PC-9 (cell line): Measurements from ENCODE around the gene RBMY1E. TPM values are rescaled to one million over a fixed set of nuclear protein-coding genes. Genes with fewer than 3 reads are reported as not detected.
"Not testable (repeated sequence)": the region's sequence is repeated elsewhere in the genome, so short reads cannot be mapped to it uniquely, and the experiment has no call there.

Experiments used
- Bru-seq: library from RNA; stranded (reverse); fragments of 400-500 nt; gene quantifications from one replicate; lab custom pipeline; 2021; lab: Mats Ljungman, UMichigan
- BruChase-seq, 2 experiments: library from RNA; stranded (reverse); fragments of 400-500 nt; gene quantifications; one replicate each; lab custom pipeline; 2021; lab: Mats Ljungman, UMichigan
- BruUV-seq: library from RNA; stranded (reverse); fragments of 400-500 nt; replicated peaks from 2 replicates; lab custom pipeline; 2021; lab: Mats Ljungman, UMichigan
- CTCF ChIA-PET: fragments of 300-600 bp; sonication (Branson Sonifier 250); formaldehyde crosslinking; loops from one replicate; lab custom pipeline; 2022; ENCODE audit warnings: antibody characterized with exemption; lab: Charles Lee
- POLR2A ChIA-PET: fragments of 300-600 bp; sonication (Branson Sonifier 250); formaldehyde crosslinking; loops from one replicate; lab custom pipeline; 2022; ENCODE audit warnings: antibody characterized with exemption; ENCODE audit not compliant: unreplicated experiment; lab: Charles Lee
- DNase-seq, 2 experiments: peaks; one replicate each; pipeline versions ENCODE4 v3.0.0 to v3.0.0-alpha.2; 2015 to 2022; ENCODE audit warnings: mixed read lengths in 1 of 2
- H2AFZ ChIP-seq: fragments of 200-600 bp; sonication (generic); 2 replicates; pipeline ENCODE4 v1.8.1; 2017; ENCODE audit warnings: antibody characterized with exemption
- H3F3A ChIP-seq: fragments of 200-600 bp; sonication (generic); 2 replicates; pipeline ENCODE4 v1.8.1; 2017; ENCODE audit warnings: antibody characterized with exemption, mild to moderate bottlenecking, low read depth; ENCODE audit not compliant: insufficient read depth
- H3K27ac ChIP-seq: fragments of 200-600 bp; sonication (generic); 2 replicates; pipeline ENCODE4 v1.6.1; 2016; ENCODE audit warnings: mixed run types
- H3K27me3 ChIP-seq: fragments of 200-600 bp; sonication (generic); 2 replicates; pipeline ENCODE4 v1.6.1; 2016; ENCODE audit warnings: low read depth, mixed run types; ENCODE audit not compliant: insufficient read depth
- H3K36me3 ChIP-seq: fragments of 200-600 bp; sonication (generic); 2 replicates; pipeline ENCODE4 v1.6.1; 2016; ENCODE audit warnings: low read depth, mixed run types
- H3K4me1 ChIP-seq: fragments of 200-600 bp; sonication (generic); replicated peaks from 2 replicates; pipeline ENCODE4 v1.6.1; 2016; ENCODE audit warnings: mixed run types; ENCODE audit not compliant: insufficient read depth
- H3K4me2 ChIP-seq: fragments of 200-600 bp; sonication (generic); 2 replicates; pipeline ENCODE4 v1.6.1; 2017; ENCODE audit warnings: mixed run types
- H3K4me3 ChIP-seq: fragments of 200-600 bp; sonication (generic); 2 replicates; pipeline ENCODE4 v1.6.1; 2016; ENCODE audit warnings: mixed run types
- H3K79me2 ChIP-seq: fragments of 200-600 bp; sonication (generic); 2 replicates; pipeline ENCODE4 v1.6.1; 2017; ENCODE audit warnings: low read depth, mixed run types
- H3K9me2 ChIP-seq: fragments of 200-600 bp; sonication (generic); 2 replicates; pipeline ENCODE4 v1.8.1; 2017; ENCODE audit warnings: mild to moderate bottlenecking; ENCODE audit not compliant: insufficient read depth
- H3K9me3 ChIP-seq: fragments of 200-600 bp; sonication (generic); 2 replicates; pipeline ENCODE4 v1.8.1; 2016; ENCODE audit warnings: low read depth; ENCODE audit not compliant: insufficient read depth
- H4K20me1 ChIP-seq: fragments of 200-600 bp; sonication (generic); 2 replicates; pipeline ENCODE4 v1.8.1; 2017; ENCODE audit not compliant: insufficient read depth
- intact Hi-C: fragments of 100-400 bp; cut with micrococcal nuclease; formaldehyde crosslinking; loops from one replicate; pipeline ENCODE4 v1.10.0; 2022; ENCODE audit not compliant: unreplicated experiment
- long read RNA-seq: library from polyadenylated mRNA; stranded (forward); transcript quantifications from one replicate; pipeline ENCODE4 v2.0.0, GENCODE V29; 2022
- total RNA-seq: library from RNA; stranded (reverse); gene quantifications from 2 replicates; pipeline ENCODE4 v1.2.3, GENCODE V29; 2021

Gene RBMY1E
- total RNA-seq = not detected in 2 replicates
- not detected for Bru-seq, nascent RNA
- not detected for BruChase-seq, experiment 1, labeled RNA remaining after a 2-hour chase
- not detected for BruChase-seq, experiment 2, labeled RNA remaining after a 6-hour chase
- long read RNA-seq = 0 reads

DNA sequence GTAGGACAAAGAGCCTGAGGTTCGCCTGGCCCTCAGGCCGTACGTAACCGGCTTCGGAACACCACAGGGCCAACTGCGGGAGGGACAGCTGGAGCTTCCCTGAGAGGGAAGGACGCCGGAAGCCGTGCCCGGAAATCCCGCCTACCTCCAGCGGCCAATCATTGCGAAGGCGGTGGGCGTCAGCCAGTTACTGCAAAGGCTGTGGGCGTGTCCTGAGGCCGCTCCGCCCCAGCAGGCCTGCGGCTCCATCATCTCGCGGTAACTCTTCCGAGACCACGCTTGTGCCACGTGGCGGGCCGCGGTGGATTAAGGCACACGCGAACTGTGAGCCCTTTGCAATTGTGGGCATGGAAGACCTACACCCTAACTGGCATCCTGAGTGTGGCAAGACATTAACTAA is at the start of gene RBMY1E:
TSS of gene RBMY1E (minus strand) at position 101 of the 400 bp plus-strand sequence. CDS start 1,978 bp downstream, outside the sequence.
- H4K20me1 ChIP-seq, H2AFZ ChIP-seq, H3K27ac ChIP-seq, H3K79me2 ChIP-seq, POLR2A ChIA-PET, H3K36me3 ChIP-seq, intact Hi-C loops, H3K4me2 ChIP-seq, H3K9me2 ChIP-seq, H3K9me3 ChIP-seq, H3K27me3 ChIP-seq, BruUV-seq, DNase-seq, H3K4me3 ChIP-seq, H3F3A ChIP-seq, H3K4me1 ChIP-seq, CTCF ChIA-PET: not testable (repeated sequence)

DNA sequence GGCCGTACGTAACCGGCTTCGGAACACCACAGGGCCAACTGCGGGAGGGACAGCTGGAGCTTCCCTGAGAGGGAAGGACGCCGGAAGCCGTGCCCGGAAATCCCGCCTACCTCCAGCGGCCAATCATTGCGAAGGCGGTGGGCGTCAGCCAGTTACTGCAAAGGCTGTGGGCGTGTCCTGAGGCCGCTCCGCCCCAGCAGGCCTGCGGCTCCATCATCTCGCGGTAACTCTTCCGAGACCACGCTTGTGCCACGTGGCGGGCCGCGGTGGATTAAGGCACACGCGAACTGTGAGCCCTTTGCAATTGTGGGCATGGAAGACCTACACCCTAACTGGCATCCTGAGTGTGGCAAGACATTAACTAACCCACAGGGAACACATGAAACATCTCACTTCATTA is 23.4 kb downstream of the RBMY1E start, which contains the start of gene RBMY1D:
TSS of gene RBMY1D (minus strand) at position 101 of the 400 bp plus-strand sequence. CDS start 2,013 bp downstream, outside the sequence.
- BruUV-seq, H3K4me3 ChIP-seq, H4K20me1 ChIP-seq, DNase-seq, H3K79me2 ChIP-seq, H3K27me3 ChIP-seq, CTCF ChIA-PET, H3K27ac ChIP-seq, H3K4me2 ChIP-seq, POLR2A ChIA-PET, H3K4me1 ChIP-seq, H3K36me3 ChIP-seq, intact Hi-C loops, H3K9me3 ChIP-seq, H2AFZ ChIP-seq, H3F3A ChIP-seq, H3K9me2 ChIP-seq: not testable (repeated sequence)

DNA sequence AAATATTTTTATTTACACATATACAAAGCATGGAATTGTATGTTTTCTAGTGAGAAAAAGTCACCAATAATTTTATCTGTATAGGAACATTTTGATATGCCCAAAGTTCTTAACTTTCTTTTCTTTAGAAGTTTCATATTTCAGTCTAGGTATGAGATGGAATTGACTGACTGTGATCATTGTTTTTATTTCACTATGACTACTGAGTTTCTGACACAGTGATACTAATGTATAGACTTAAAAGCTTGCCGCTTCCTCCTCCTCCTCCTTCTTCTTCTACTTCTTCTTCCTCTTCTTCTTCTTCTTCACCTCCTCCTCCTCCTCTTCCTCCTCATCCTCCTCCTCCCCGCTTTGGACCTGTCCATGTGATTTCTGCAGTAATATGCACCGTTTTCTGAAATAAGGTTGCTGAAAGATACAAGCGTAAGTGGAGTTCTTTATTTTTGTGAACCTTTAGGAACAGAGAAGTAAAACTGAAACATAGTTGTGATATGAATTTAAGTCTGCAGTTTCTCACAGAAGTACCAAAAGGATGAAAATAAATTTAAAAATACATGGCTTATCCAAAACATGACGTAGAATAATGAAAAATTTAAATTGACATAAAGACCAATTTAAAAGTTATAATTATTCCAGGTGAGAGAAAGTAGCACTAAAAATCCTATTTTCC is 48.3 kb downstream of the RBMY1E start:
- H3K4me3 ChIP-seq, BruUV-seq, H3K9me3 ChIP-seq, H2AFZ ChIP-seq, H3F3A ChIP-seq, intact Hi-C loops, CTCF ChIA-PET, H3K4me1 ChIP-seq, H3K79me2 ChIP-seq, H3K9me2 ChIP-seq, H3K36me3 ChIP-seq, H3K27me3 ChIP-seq, H4K20me1 ChIP-seq, POLR2A ChIA-PET, H3K4me2 ChIP-seq, H3K27ac ChIP-seq, DNase-seq: not testable (repeated sequence)

Other genes with a start within 250 kb of the RBMY1E start
- gene RBMY1D, start 23.5 kb downstream of the RBMY1E start, total RNA-seq = not detected in 2 replicates